Activated CD8-positive, alpha-beta memory T cell treated with anti-CD3 and anti-CD28 coated beads, Interleukin-2, amount 50 U/mL, for 1 hour (primary cell): ENCODE data around the gene PROP1.
"Not testable (repeated sequence)": the region's sequence is repeated elsewhere in the genome, so short reads cannot be mapped to it uniquely, and the experiment has no call there.

Source experiments
- DNase-seq: peaks from one replicate; pipeline ENCODE4 v3.0.0-alpha.2; 2020; ENCODE audit errors: extremely low read depth

The PROP1 gene

GRCh38 chr5:177945145-177945544 lies 50.9 kb downstream of the PROP1 start:
- DNase-seq = not testable (repeated sequence)

- DNase-seq = not testable (repeated sequence)
These were observed 52.0 kb downstream of the PROP1 start for GRCh38 chr5:177943805-177944736.

GRCh38 chr5:177942896-177943295 lies 53.1 kb downstream of the PROP1 start:
- not testable (repeated sequence) for DNase-seq
